SH-SY5Y (cell line): ENCODE measurements around the gene STX16.

Experiments used
- GATA2 ChIP-seq: IDR thresholded peaks from 2 replicates; pipeline ENCODE4 v1.6.1; 2011; ENCODE audit warnings: mild to moderate bottlenecking, low read depth, low read length
- GATA3 ChIP-seq: IDR thresholded peaks from 2 replicates; pipeline ENCODE4 v1.6.1; 2011; ENCODE audit warnings: low read depth, mild to moderate bottlenecking, low read length, moderate library complexity

DNA sequence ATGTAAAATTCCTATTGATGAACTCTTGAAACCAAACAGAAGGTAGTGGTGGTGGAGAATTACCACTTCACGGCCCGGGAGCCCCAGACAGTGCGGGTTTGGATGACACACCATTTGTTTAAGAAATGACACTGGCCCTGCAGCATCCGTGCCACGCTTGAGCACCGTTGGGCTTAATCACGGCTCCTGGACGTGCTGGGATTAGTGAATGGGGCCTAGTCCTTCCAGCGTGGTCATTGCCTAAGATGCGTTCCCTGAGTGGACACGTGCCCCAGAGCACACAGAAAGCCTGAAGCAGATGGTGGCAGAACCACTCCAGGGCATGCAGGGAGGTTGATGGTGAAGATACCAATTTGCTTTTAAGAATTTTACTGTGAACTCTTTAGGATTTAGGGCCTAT, 14.5 kb downstream of the STX16 start:
- TF ChIP-seq GATA2: 0 out of 2 replicates have a peak, but pooled peaks have one; percentile 13
- no peak for TF ChIP-seq GATA3
